ENCODE measurements around the gene ENTHD1. TPM values are rescaled to one million over a fixed set of nuclear protein-coding genes. Genes with fewer than 3 reads are reported as not detected.
A peak's percentile ranks its signal among the peaks of the same experiment; 100 is the strongest.

ENTHD1 gene
- total RNA-seq, 2 experiments from 2014 or later, result 0.47 TPM; not detected in 1

DNA sequence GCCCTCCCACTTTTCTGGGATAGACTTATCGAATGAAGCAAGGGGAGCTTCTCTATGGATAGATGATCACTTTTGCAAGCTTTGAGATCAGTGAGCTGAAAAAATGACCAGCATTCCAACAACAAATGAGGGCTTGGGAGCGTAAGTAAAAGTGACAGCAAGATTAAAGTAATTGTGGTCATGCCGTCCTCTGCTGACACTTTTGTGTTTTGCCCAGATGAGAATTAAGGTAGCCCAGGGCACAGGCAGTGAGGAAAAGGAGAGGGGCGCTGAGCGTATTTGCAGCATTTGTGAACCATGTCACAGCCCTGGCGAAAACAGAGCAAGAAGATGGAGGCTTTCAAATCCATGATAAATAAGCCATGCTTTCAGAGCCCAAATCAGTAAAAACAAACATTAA is 42.1 kb upstream of the ENTHD1 start:
- CTCF ChIA-PET, result interaction anchor here (1.0 to 1.5 kb wide), 2 partner anchors 10 to 89 kb away, joined by 3 to 4 read pairs; no protein-coding TSS in a partner anchor
- Histone ChIP-seq H3K27ac (ENCODE audit: low read depth in 1 of 2, low read length in 2 of 2) (peak overlapping the region; percentile 54 to 87), H3K36me3 (ENCODE audit: insufficient read depth, low read length) (peaks cover 14% of the 10 kb centered on the region), H3K4me3 (ENCODE audit: low read length) (peak overlapping the region; percentile 6), H3K27me3 (ENCODE audit: control insufficient read depth in 1 of 2, insufficient read depth in 2 of 2, low read length in 2 of 2) (no peaks in the 10 kb centered on the region), H3K4me1 (ENCODE audit: insufficient read depth, low read length) (peaks cover 96% of the 10 kb centered on the region), H3K9me3 (ENCODE audit: control insufficient read depth in 1 of 2, insufficient read depth in 1 of 2, low read length in 2 of 2) (no peaks in the 10 kb centered on the region)
- intact Hi-C loops (cut with DNase I, micrococcal nuclease), result loop anchor here in 1 of 2 experiments (1.0 to 2.0 kb wide), 2 partner anchors 9 to 15 kb away; no protein-coding TSS in a partner anchor
- H3K27me3 Mint-ChIP-seq, result no peaks in the 10 kb centered on the region
- TF ChIP-seq, protein P1, sequence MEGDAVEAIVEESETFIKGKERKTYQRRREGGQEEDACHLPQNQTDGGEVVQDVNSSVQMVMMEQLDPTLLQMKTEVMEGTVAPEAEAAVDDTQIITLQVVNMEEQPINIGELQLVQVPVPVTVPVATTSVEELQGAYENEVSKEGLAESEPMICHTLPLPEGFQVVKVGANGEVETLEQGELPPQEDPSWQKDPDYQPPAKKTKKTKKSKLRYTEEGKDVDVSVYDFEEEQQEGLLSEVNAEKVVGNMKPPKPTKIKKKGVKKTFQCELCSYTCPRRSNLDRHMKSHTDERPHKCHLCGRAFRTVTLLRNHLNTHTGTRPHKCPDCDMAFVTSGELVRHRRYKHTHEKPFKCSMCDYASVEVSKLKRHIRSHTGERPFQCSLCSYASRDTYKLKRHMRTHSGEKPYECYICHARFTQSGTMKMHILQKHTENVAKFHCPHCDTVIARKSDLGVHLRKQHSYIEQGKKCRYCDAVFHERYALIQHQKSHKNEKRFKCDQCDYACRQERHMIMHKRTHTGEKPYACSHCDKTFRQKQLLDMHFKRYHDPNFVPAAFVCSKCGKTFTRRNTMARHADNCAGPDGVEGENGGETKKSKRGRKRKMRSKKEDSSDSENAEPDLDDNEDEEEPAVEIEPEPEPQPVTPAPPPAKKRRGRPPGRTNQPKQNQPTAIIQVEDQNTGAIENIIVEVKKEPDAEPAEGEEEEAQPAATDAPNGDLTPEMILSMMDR (IDR thresholded peaks at IDR 0.05), result peak; percentile 12
- no peaks in the 10 kb centered on the region for H3K9me3 Mint-ChIP-seq
- H3K4me3 Mint-ChIP-seq, result peak overlapping the region; percentile 81
- ATAC-seq (ENCODE audit: poor library complexity) (no peak), DNase-seq (peak in 3 of 14 experiments; percentile 37 to 54 (median 51))
- POLR2A ChIA-PET, result interaction anchor here (0.7 to 16.2 kb wide), 6 partner anchors 12 to 37 kb away, joined by 3 to 393 read pairs (median 4); no protein-coding TSS in a partner anchor
- peaks cover 77% of the 10 kb centered on the region for H3K4me1 Mint-ChIP-seq (ENCODE audit: low read depth)
- H3K27ac Mint-ChIP-seq, result no peak overlapping the region
- peaks cover 35% of the 10 kb centered on the region for H3K36me3 Mint-ChIP-seq (ENCODE audit: low read depth)

DNA sequence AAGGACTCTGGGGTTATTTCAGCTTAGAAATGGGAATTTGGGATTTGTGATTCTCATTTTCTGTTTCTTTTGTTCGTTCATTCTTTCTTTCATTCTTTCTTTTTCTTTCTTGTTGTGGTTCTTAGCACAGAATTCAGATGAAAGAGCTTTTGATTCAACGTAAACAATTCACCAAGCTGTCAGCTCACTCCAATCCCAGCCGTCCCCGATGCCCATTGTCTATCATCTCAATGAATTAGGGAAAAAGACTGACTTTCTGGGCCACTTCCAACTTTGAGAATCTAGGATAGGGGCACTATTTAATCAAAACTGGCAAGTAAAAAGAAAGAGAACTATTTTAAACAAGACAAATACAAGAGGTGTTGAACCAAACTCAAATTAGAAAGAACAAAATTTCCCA is 41.6 kb upstream of the ENTHD1 start:
- no peaks in the 10 kb centered on the region for H3K27me3 Mint-ChIP-seq
- peaks cover 32% of the 10 kb centered on the region for H3K36me3 Mint-ChIP-seq (ENCODE audit: low read depth)
- ChIA-PET POLR2A (interaction anchor here (0.6 to 16.2 kb wide), 7 partner anchors 11 to 274 kb away, joined by 3 to 393 read pairs (median 4); no protein-coding TSS in a partner anchor), CTCF (interaction anchor here (0.8 to 2.9 kb wide), 4 partner anchors 10 to 90 kb away, joined by 3 to 6 read pairs (median 4); no protein-coding TSS in a partner anchor)
- no peaks in the 10 kb centered on the region for H3K27me3 ChIP-seq (ENCODE audit: control insufficient read depth in 1 of 2, insufficient read depth in 2 of 2, low read length in 2 of 2)
- peaks cover 72% of the 10 kb centered on the region for H3K4me1 Mint-ChIP-seq (ENCODE audit: low read depth)
- ATAC-seq (ENCODE audit: poor library complexity) (no peak), DNase-seq (no peak)
- no peak overlapping the region for H3K27ac Mint-ChIP-seq
- no peaks in the 10 kb centered on the region for H3K9me3 Mint-ChIP-seq
- H3K27ac ChIP-seq (ENCODE audit: low read depth in 1 of 2, low read length in 2 of 2), result peak overlapping the region; percentile 54 to 87
- peaks cover 96% of the 10 kb centered on the region for H3K4me1 ChIP-seq (ENCODE audit: insufficient read depth, low read length)
- no peaks in the 10 kb centered on the region for H3K9me3 ChIP-seq (ENCODE audit: control insufficient read depth in 1 of 2, insufficient read depth in 1 of 2, low read length in 2 of 2)
- intact Hi-C loops (cut with DNase I, micrococcal nuclease), result loop anchor here in 1 of 2 experiments (1.0 to 2.0 kb wide), 2 partner anchors 9 to 14 kb away; no protein-coding TSS in a partner anchor
- TF ChIP-seq, protein P1 (IDR thresholded peaks at IDR 0.05), result no peak
- H3K36me3 ChIP-seq (ENCODE audit: insufficient read depth, low read length), result peaks cover 11% of the 10 kb centered on the region
- no peak overlapping the region for H3K4me3 ChIP-seq (ENCODE audit: low read length)
- peak overlapping the region; percentile 81 for H3K4me3 Mint-ChIP-seq

DNA sequence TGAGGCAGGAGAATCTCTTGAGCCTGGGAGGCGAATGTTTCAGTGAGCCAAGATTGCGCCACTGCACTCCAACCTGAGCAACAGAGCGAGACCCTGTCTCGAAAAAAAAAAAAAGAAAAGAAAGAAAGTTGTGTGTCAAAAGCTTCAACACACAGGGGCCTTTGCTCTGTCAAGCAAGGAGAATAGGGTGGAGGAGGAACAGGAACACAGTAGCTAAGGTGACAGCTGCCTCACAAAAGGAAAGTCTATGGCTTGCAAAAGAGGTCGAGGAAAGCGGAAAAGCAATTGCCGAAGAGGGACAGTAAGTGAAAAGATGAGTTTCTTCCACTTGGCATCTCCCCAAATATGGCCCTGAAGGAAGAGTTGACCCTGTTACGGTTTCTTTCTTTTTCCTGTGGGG is 40.2 kb upstream of the ENTHD1 start:
- Mint-ChIP-seq H3K9me3 (no peaks in the 10 kb centered on the region), H3K27me3 (no peaks in the 10 kb centered on the region), H3K36me3 (ENCODE audit: low read depth) (peaks cover 32% of the 10 kb centered on the region), H3K27ac (no peak overlapping the region), H3K4me3 (peak overlapping the region; percentile 65), H3K4me1 (ENCODE audit: low read depth) (peaks cover 62% of the 10 kb centered on the region)
- Histone ChIP-seq H3K4me3 (ENCODE audit: low read length) (peak overlapping the region; percentile 9), H3K27ac (ENCODE audit: low read depth in 1 of 2, low read length in 2 of 2) (peak overlapping the region; percentile 54 to 87), H3K4me1 (ENCODE audit: insufficient read depth, low read length) (peaks cover 93% of the 10 kb centered on the region), H3K36me3 (ENCODE audit: insufficient read depth, low read length) (peaks cover 6% of the 10 kb centered on the region), H3K9me3 (ENCODE audit: control insufficient read depth in 1 of 2, insufficient read depth in 1 of 2, low read length in 2 of 2) (no peaks in the 10 kb centered on the region), H3K27me3 (ENCODE audit: control insufficient read depth in 1 of 2, insufficient read depth in 2 of 2, low read length in 2 of 2) (no peaks in the 10 kb centered on the region)
- ATAC-seq (ENCODE audit: poor library complexity) (peak; percentile 21), DNase-seq (peak in 1 of 14 experiments; percentile 51)
- ChIA-PET CTCF (interaction anchor here (1.3 to 2.9 kb wide), 7 partner anchors 12 to 404 kb away, joined by 3 to 21 read pairs (median 6); partner anchors contain the start of gene GRAP2), POLR2A (interaction anchor here (0.9 to 16.2 kb wide), 9 partner anchors 10 to 399 kb away, joined by 3 to 393 read pairs (median 3); partner anchors contain the start of gene GRAP2)
- intact Hi-C loops (cut with DNase I, micrococcal nuclease), result loop anchor here (2.0 kb wide), 2 partner anchors 13 to 19 kb away; no protein-coding TSS in a partner anchor
- TF ChIP-seq, protein P1 (IDR thresholded peaks at IDR 0.05), result no peak

All from CD4-positive, alpha-beta T cell (primary cell).